DMS153 treated with DMSO at 0.1 percent for 48 hours (cell line): ENCODE data around the gene UGT1A7.
"Not testable (repeated sequence)": the region's sequence is repeated elsewhere in the genome, so short reads cannot be mapped to it uniquely, and the experiment has no call there.

ENCODE experiments used
- DNase-seq: peaks from one replicate; lab custom pipeline; 2025; ENCODE audit not compliant: unreplicated experiment; lab: John Stamatoyannopoulos, UW

The UGT1A7 gene

GRCh38 chr2:233711312-233712008, 29.8 kb downstream of the UGT1A7 start:
- peak; percentile 73 for DNase-seq

DNA sequence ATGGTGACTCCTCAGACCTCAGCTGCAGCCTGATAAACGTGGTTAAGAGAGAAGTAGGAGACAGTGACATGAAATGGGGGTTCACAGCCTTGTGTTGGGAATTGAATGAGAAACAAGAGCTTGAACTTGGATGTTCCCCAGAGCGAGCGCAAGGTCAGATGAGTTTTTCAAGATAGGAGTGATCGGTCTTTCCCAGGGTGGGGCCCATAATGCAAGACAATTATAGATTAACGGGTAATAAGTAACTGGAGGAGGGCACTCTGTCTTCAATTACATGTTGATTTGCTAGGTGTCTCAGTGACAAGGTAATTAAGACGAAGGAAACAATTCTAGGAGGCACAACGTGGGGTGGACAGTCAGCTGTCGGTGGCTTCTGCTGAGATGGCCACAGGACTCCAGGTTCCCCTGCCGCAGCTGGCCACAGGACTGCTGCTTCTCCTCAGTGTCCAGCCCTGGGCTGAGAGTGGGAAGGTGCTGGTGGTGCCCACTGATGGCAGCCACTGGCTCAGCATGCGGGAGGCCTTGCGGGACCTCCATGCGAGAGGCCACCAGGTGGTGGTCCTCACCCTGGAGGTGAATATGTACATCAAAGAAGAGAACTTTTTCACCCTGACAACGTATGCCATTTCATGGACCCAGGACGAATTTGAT, 31.0 kb downstream of the UGT1A7 start, which contains the start of gene UGT1A5:
TSS of gene UGT1A5 (plus strand) at position 297 of the 651 bp plus-strand sequence. CDS start at position 382, 85 bp downstream.
- no peak for DNase-seq

- DNase-seq, result no peak
These were observed 31.5 kb downstream of the UGT1A7 start for GRCh38 chr2:233713262-233713615.

DNA sequence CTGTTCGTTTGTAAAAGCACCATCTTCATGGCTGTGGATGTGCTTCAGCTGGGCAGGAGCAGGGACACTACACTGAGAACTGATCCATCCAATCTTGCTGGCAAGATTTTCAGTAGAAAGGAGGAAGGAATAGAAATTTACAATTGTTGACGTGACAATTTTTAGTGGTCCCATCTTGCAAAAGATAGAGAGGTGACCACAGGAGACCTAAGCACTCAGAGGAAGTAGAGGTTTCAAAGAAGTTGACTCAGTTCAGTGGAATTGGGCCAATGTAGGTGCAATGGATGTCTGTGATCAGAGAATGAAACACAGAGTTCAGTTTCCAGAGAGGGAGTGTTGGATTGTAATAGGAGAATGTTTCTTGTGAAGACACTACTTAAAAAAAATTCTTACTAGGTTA, 32.4 kb downstream of the UGT1A7 start:
- no peak for DNase-seq

- DNase-seq, result no peak
These were observed 36.9 kb downstream of the UGT1A7 start, which contains the start of gene UGT1A4 for GRCh38 chr2:233718552-233718951. Gene UGT1A4 (plus strand): TSS chr2:233718736. CDS start chr2:233718821, 85 bp downstream.

DNA sequence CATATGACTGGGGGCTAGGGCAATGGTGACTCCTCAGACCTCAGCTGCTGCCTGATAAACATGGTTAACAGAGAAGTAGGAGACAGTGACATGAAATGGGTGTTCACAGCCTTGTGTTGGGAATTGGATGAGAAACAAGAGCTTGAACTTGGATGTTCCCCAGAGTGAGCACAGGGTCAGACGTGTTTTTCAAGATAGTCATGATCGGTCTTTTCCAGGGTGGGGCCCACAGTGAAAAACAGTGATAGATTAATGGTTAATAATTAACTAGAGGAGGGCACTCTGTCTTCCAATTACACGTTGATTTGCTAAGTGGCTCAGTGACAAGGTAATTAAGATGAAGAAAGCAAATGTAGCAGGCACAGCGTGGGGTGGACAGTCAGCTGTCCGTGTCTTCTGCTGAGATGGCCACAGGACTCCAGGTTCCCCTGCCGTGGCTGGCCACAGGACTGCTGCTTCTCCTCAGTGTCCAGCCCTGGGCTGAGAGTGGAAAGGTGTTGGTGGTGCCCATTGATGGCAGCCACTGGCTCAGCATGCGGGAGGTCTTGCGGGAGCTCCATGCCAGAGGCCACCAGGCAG, 47.1 kb downstream of the UGT1A7 start, which contains the start of gene UGT1A3:
TSS of gene UGT1A3 (plus strand) at position 320 of the 579 bp plus-strand sequence. CDS start at position 405, 85 bp downstream.
- DNase-seq, result no peak

DNA sequence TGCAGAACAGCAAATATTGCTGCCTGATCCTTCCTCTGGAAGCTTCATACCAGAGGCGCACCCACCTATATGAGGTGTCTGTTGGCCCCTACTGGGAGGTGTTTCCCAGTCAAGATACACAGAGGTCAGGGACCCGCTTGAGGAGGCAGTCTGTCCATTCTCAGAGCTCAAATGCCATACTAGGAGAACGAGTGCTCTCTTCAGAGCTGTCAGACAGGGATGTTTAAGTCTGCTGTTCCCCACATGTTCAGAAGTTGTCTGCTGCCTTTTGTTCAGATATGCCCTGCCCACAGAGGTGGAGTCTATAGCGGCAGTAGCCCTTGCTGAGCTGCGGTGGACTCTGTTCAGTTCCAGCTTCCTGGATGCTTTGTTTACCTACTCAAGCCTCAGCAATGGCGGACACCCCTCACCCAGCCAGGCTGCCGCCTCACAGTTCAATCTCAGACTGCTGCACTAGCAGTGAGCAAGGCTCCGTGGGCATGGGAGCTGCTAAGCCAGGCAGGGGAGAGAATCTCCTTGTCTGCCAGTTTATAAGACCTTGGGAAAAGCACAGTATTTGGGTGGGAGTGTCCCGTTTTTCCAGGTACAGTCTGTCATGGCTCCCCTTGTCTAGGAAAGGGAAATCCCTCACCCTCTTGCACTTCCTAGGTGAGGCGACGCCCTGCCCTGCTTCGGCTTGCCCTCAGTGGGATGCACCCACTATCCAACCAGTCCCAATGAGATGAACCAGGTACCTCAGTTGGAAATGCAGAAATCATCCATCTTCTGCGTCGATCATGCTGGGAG, 55.4 kb downstream of the UGT1A7 start:
- peak; percentile 2 for DNase-seq

DNA sequence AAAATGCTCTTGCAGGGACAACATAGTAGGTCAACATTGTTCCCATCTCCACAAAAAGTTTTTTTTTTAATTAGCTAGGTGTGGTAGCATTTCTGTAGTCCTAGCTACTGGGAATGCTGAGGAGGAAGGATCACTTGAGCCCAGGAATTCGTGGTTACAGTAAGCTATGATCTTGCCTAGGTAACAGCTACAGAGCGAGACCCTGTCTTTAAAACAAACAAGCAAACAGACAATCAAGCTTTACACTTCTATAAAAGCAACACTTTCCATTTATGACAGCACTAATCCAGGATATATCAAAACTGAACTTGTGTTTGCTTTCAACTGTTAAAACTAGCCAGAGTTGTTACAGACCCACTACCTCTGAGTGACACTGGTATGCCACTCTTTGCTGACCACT, 59.2 kb downstream of the UGT1A7 start:
- DNase-seq, result no peak

GRCh38 chr2:233743464-233744259, 62.0 kb downstream of the UGT1A7 start:
- no peak for DNase-seq

DNA sequence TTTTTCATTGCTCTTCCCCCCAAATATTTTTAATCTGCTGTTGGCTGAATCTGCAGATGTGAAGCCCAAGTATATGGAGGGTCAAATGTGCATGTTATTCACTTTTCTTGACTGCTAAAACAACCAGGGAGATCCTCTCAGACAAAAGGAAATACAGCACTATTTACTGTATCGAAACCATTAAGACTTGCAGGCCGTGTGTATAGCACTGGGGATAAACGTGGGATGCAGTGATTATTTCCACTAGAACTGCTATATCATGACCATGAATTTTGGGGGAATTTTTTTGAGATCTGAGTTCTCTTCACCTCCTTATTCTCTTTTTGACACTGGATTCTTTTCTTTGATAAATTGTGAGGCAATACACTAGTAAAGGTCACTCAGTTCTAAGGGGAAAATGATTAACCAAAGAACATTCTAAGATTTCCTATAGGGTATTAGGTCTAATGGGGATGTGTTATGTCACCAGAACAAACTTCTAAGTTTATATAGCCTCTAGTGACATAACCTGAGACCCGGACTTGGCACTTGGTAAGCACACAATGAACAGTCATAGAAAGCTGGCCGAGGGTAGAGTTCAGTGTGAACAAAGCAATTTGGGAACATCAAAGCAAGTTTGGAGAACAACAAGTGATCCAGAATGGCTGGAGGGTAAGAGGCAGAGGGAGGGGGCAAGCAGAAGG, 63.5 kb downstream of the UGT1A7 start:
- no peak for DNase-seq

DNA sequence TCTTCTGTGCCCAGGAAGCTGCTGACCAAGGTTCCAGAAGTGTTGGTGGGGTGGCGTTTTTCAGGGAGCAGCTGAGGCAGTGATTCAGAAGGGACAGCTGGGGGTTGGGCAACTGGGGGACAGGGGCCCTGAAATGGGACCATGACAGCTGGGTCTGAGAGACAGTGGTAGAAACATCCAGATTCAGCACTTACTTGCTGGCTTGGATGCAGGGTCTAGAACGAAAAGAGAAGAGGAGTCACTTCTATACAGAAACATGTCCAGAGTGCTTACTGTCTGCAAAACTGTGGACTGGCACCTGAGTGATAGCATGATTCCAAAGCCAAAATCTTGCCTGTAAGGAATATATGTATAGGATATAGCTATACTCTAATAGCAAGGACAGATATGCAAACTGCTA, 64.1 kb downstream of the UGT1A7 start:
- not testable (repeated sequence) for DNase-seq

- no peak for DNase-seq
These were observed 65.0 kb downstream of the UGT1A7 start for GRCh38 chr2:233746475-233747282.

GRCh38 chr2:233747283-233747544, 65.5 kb downstream of the UGT1A7 start:
- DNase-seq, result no peak

- not testable (repeated sequence) for DNase-seq
These were observed 69.0 kb downstream of the UGT1A7 start for GRCh38 chr2:233750689-233751088.

GRCh38 chr2:233751212-233752009, 69.7 kb downstream of the UGT1A7 start:
- not testable (repeated sequence) for DNase-seq

DNA sequence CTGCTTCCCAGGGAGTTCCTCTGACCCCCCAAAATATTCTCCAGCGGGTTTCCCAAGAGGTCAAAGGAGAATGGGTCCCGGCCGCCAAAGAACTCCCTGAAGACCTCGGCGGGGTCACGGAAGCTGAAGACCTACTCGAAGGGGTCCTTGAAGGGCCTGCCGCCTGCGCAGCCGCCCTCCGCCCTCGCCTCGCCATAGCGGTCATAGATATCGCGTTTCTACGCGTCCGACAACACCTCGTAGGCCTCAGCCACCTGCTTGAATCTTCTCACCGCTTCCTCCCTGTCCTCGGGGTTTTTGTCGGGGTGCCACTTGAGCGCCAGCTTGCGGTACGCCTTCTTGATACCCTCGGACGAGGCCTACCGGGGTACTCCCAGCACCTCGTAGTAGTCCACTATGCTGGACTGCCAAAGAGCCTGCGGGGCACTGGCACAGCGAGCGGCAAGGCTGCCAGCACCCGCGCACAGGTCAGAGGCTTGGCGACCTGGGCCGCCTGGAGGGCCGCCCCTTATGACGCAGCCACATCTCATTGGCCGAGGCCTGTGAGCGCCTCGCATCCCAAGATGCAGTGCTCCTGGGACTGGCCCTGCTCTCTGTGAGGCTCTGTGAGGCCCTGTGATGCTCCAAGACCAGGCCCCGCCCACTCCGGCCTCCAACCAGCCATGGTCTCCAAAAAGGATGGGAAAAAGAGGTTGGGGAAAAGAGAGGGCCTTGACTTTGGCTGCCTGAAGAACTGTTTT, 73.3 kb downstream of the UGT1A7 start:
- no peak for DNase-seq

GRCh38 chr2:233756429-233757081, 74.9 kb downstream of the UGT1A7 start:
- no peak for DNase-seq
